Neural cell (in vitro differentiated cells): ENCODE results near the gene TAC3.

ENCODE experiments used
- CTCF ChIP-seq: fragments of 450-650 bp; IDR thresholded peaks from 2 replicates; pipeline ENCODE4 v1.5.1; 2014; ENCODE audit warnings: antibody characterized with exemption, mild to moderate bottlenecking, moderate library complexity; ENCODE audit not compliant: poor library complexity, severe bottlenecking
- EZH2 ChIP-seq: fragments of 200-600, 300-800 bp; shearing (Covaris generic), sonication (generic); IDR thresholded peaks from 2 replicates; pipeline ENCODE4 v1.6.1; 2014; ENCODE audit warnings: antibody characterized with exemption, low read length, borderline replicate concordance, mild to moderate bottlenecking; ENCODE audit not compliant: insufficient read depth, poor library complexity, severe bottlenecking
- POLR2AphosphoS5 ChIP-seq: IDR thresholded peaks from 2 replicates; pipeline ENCODE4 v1.6.1; 2012
- REST ChIP-seq: IDR thresholded peaks from 2 replicates; pipeline ENCODE4 v1.6.1; 2012; ENCODE audit warnings: borderline replicate concordance
- TAF1 ChIP-seq: IDR thresholded peaks from 2 replicates; pipeline ENCODE4 v1.6.1; 2012; ENCODE audit warnings: low read depth

- TF ChIP-seq CTCF: no peak
- no peak for TF ChIP-seq EZH2
- TF ChIP-seq POLR2AphosphoS5: no peak
- no peak for TF ChIP-seq REST
- no peak for TF ChIP-seq TAF1
Observed at GRCh38 chr12:57058454-57058853, 42.1 kb upstream of the TAC3 start.
